ENCODE data around the gene ZNF26.
"Not testable (repeated sequence)": the region's sequence is repeated elsewhere in the genome, so short reads cannot be mapped to it uniquely, and the experiment has no call there.

The ZNF26 gene

GRCh38 chr12:132954471-132955048 is 31.6 kb upstream of the ZNF26 start:
- no peak for DNase-seq (ENCODE audit: low read depth, low spot score)
- peak overlapping the region; percentile 81 for H3K27ac ChIP-seq

DNA sequence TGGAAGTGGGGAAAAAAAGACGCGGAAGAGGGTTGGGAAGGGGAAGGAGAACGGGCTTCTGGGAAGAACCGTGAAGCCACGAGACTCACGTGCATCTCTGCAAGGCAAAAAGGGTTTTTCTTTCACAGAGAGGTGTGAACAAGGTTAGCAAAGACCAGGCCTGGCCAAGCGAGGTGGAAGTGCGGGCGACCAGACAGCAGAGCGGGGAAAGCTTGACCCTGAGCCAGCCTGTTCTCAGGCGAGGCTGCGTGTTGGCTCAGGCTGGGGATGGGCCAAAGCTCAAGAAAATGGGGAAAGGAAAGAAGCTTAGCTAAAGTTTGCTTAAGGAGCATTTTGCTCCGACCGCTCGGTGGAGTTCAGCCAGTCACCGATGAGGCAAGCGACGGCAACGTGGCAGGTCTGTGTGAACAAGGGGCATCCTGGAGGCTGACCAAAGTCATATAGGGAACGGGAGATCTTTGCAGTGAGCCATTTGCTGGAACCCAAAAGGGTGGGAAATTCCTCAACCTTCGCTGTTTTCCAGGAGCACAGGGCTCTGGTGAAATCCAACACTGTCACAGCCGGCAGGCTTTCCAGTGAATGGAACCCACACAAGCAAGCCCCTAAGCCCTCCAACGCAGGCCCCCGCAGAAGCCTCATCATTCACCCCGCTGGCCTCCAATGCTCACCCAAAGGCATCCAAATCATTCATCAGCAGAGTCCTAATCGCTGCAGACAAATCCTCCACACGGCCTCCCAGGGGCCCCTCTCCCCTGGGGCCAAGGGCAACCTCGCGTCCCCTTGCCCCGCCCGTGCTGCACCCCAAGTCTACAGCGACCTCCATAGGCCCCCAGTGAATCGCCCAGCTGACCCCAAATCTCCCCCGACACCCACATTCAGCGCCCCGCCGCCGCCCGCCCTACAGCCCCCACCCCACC is 30.8 kb upstream of the ZNF26 start:
- DNase-seq (ENCODE audit: low read depth, low spot score) = no peak
- H3K27ac ChIP-seq = peak overlapping the region; percentile 81

- no peak for DNase-seq (ENCODE audit: low read depth, low spot score)
- peak within 1 kb of the TSS; percentile 81 for H3K27ac ChIP-seq
These were observed 30.0 kb upstream of the ZNF26 start, which contains the start of gene ZNF605 for GRCh38 chr12:132956011-132956788. TSS of gene ZNF605 (minus strand) at chr12:132956306. CDS start at chr12:132945635, 10,671 bp downstream.

DNA sequence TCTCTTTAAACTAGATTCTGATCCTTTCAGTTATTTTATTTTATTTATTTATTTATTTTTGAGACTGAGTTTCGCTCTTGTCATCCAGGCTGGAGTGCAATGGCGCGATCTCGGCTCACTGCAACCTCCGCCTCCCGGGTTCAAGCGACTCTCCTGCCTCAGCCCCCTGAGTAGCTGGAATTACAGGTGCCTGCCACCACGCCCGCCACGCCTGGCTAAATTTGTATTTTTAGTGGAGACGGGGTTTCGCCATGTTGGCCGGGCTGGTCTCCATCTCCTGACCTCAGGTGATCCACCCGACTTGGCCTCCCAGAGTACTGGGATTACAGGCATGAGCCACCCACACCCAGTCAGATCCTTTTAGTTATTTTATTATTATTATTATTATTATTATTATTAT is 24.4 kb upstream of the ZNF26 start:
- not testable (repeated sequence) for DNase-seq (ENCODE audit: low read depth, low spot score); H3K27ac ChIP-seq

DNA sequence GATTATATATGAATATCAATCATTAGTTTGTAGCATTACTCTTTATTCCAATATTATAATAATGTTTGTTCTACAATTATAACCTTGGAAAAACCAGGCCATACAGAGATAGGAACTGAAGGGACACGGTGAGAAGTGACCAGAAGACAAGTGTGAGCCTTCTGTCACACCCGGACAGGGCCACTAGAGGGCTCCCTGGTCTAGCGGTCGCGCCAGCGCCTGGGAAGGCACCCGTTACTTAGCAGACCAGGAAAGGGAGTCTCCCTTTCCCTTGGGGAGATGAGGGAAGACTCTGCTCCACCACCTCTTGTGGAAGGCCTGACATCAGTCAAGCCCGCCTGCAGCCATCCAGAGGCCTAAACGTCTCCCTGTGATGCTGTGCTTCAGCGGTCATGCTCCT is 22.2 kb upstream of the ZNF26 start:
- DNase-seq (ENCODE audit: low read depth, low spot score); H3K27ac ChIP-seq: not testable (repeated sequence)

DNA sequence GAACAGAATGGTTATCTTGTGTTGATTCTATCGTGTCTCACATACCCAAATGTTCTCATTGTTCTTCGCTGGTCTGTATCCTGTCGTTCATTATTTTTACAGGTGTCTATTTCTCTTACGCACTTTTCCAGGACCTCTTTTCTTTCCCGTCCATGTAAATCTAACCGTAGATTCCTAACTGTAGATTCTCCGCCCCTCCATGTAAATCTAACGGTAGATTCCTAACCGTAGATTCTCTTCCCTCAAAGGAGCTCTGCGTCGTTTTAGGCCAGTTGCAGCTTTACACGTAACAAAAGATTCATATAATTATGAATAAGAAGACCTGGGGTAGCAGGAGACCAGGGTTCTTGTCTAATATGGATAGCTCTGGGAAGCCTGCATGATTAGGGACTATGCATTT is 20.4 kb upstream of the ZNF26 start:
- DNase-seq (ENCODE audit: low read depth, low spot score) = no peak
- H3K27ac ChIP-seq = no peak overlapping the region

GRCh38 chr12:132966676-132967415 is 19.3 kb upstream of the ZNF26 start:
- DNase-seq (ENCODE audit: low read depth, low spot score) = no peak
- no peak overlapping the region for H3K27ac ChIP-seq

DNA sequence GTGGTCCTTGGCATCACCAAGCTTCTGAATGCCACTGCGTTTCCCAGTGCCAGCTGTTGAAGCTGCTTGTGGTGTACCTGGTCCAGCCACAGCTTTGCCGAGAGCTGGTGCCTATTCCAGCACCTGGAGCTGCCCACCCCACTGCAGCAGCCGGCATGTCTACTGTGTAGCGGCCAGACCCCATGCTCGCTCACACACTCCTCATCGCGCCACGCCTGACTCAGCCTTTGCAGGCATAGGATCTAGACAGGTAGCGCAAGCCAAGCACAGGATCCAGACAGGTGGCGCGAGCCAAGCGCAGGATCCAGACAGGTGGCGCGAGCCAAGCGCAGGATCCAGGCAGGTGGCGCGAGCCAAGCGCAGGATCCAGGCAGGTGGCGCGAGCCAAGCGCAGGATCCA is 18.4 kb upstream of the ZNF26 start:
- H3K27ac ChIP-seq = no peak overlapping the region
- no peak for DNase-seq (ENCODE audit: low read depth, low spot score)

DNA sequence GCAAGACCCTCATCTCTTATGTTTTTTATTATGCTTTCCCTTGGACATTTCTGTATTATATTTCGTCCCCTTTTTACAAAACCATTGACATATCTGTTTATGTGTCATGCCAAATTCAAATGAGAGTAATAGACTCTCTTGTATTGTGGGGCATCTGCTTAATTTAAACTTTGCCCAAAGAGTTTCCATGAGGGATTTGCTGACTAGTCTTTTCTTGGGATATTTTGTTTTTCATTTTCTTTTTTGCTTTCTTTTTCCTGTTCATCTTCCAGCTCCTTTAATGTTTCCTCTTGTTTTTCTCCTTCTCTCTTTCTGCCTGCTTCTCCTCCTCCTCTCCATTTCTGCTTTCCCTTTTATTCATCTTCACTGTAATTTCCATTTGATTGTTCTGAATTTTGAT is 13.8 kb upstream of the ZNF26 start:
- no peak for DNase-seq (ENCODE audit: low read depth, low spot score)
- no peak overlapping the region for H3K27ac ChIP-seq

DNA sequence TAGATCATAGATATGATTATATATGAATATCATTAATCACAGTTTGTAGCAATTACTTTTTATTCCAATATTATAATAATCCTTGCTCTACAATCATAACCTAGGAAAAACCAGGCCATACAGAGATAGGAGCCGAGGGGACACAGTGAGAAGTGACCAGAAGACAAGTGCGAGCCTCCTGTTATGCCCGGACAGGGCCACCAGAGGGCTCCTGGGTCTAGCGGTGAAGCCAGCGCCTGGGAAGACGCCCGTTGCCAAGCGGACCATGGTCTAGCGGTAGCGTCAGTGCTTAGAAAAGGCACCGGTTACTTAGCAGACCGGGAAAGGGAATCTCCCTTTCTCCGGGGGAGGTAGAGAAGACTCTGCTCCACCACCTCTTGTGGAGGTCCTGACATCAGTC is 9.3 kb upstream of the ZNF26 start:
- not testable (repeated sequence) for DNase-seq (ENCODE audit: low read depth, low spot score); H3K27ac ChIP-seq

DNA sequence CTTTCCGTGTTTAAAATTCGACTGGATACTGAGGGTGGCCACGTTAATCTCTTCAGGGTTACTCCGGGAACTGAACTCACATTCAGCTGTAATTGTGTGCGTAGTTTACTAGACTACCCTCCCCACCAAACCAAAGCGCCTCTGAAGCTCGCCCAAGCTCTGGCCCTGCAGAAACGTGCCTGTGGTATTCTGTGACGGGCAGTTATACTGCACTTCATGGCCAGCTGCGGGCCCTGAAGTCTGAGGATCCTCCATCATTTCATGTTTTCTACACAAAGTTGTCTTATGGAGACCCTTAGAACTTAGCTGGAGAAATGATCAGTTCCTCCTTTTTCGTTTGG is 688 bp downstream of the ZNF26 start:
- peak overlapping the region; percentile 72 for H3K27ac ChIP-seq
- no peak for DNase-seq (ENCODE audit: low read depth, low spot score)

DNA sequence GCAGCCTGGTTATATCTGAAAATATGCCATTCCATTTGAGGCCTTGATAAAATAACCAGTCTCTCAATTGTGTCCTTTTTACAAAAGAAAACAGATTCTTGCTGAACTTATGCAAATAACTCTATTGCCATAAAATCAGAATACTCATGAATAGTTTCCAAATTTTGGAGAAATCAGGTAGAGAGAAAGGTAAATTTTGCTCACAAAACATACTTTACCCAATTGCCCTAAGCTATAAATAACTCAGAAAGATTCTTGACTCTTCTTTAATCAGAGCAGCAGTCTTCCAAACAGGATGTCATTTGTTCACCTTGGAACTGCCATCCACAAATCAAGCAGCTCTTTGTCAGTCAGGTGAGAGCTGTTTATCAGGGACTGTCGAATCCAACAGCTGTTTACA is 12.6 kb downstream of the ZNF26 start:
- DNase-seq (ENCODE audit: low read depth, low spot score) = no peak
- H3K27ac ChIP-seq = no peak overlapping the region

GRCh38 chr12:133010657-133011297 is 24.6 kb downstream of the ZNF26 start:
- DNase-seq (ENCODE audit: low read depth, low spot score) = no peak

GRCh38 chr12:133023566-133023965 is 37.4 kb downstream of the ZNF26 start:
- no peak for DNase-seq (ENCODE audit: low read depth, low spot score)
- no peak overlapping the region for H3K27ac ChIP-seq

More at GRCh38 chr12:133010657-133011297, 24.6 kb downstream of the ZNF26 start:
- no peak overlapping the region for H3K27ac ChIP-seq

DNA sequence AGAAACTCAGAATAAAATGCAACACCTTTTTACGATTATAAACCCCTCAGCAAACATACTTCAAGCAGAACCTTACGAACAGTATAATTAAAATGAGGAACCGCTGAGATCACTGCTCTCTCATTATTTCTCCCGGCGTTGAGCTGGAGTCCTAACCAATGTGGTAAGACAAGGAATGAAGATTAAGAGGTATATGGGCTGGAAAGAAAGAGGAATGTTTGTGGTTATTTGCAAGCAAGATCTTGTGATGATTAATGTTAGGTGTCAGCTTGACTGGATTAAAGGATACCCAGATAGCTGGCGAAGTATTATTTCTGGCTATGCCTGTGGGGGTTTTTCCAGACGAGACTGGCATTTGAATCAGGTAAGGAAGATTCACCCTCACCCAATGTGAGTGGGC is 40.8 kb downstream of the ZNF26 start:
- DNase-seq (ENCODE audit: low read depth, low spot score) = no peak

GRCh38 chr12:133037207-133038005 is 51.2 kb downstream of the ZNF26 start, which contains the start of gene ZNF84:
TSS of gene ZNF84 (plus strand) at chr12:133037509. CDS start at chr12:133041468, 3,959 bp downstream.
- peak within 1 kb of the TSS; percentile 88 for H3K27ac ChIP-seq
- DNase-seq (ENCODE audit: low read depth, low spot score) = peak; percentile 93

More for the DNA sequence above, 40.8 kb downstream of the ZNF26 start:
- H3K27ac ChIP-seq = no peak overlapping the region

DNA sequence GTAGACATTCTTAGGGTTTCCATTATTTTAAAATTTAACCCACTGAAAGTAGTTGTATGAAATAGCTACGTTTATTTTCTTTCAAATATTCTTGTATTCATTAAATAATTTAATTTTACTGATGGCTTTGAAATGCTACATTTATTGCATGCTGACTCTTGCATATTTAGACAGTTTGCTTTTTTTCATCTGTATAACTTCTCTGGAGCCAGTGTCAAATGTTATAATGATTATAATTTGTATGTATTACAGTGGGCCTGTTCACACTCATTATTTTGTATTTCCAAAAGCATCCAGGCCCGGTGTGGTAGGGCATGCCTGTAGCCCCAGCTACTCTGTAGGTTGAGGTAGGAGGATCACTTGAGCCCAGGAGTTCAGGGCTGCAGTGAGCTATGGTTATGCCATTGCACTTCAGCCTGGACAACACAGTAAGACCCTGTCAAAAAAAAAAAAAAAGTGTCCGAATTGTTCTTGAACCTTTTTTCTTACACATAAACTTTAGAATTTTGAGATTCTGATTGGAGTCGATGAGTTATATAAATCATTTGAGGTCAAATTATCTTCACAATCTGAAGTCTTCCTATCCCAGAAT is 52.0 kb downstream of the ZNF26 start:
- no peak for DNase-seq (ENCODE audit: low read depth, low spot score)
- peak overlapping the region; percentile 88 for H3K27ac ChIP-seq

DNA sequence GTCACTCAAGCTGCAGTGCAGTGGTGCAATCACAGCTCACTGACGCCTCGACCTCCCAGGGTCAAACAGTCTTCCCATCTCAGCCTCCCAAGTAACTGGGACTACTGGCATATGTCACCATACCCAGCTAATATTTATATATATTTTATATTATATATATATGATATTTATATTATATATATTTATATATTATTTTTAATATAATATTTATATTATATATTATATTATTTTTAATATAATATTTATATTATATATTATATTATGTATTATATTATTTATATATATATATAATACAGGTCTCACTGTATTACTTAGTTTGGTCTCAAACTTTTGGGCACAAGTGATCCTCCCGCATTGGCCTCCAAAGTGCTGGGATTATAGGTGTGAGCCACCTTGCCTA is 60.5 kb downstream of the ZNF26 start:
- no peak for DNase-seq (ENCODE audit: low read depth, low spot score)
- no peak overlapping the region for H3K27ac ChIP-seq

All from epithelial cell of prostate (primary cell).